IPS-18c (cell line): ENCODE measurements around the gene MYLK2.

Experiments
- H3K4me3 ChIP-seq: 2 replicates; pipeline ENCODE4 v1.7.0; 2013; ENCODE audit warnings: low read depth, mild to moderate bottlenecking, low read length, moderate library complexity; ENCODE audit not compliant: insufficient read depth
- H3K9me3 ChIP-seq: one replicate; pipeline ENCODE4 v1.6.1; 2013; ENCODE audit warnings: mild to moderate bottlenecking, low read length, moderate library complexity; ENCODE audit not compliant: control insufficient read depth, insufficient read depth

MYLK2 gene

DNA sequence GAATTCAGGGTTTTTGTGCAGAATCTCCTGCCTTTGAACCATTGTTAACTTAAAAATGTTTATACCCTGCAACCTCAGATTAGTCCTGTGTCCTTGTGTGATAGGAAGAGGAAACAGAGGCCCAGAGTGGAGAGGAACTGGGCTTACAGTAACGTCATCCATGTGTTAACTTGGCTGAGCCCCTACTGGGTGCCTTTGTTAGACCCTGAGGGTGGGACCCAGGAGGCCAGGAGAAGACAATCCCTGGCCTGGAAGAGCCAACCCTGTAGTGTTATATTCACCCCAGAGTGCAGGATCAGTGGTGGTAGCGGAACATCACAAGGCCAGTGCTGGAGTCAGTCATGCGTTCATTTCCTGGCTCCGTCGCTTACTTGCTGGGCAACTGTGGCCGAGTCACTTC lies 10.6 kb downstream of the MYLK2 start:
- H3K9me3 ChIP-seq = no peaks in the 10 kb centered on the region
- no peak overlapping the region for H3K4me3 ChIP-seq

GRCh38 chr20:31830406-31830981 lies 11.3 kb downstream of the MYLK2 start:
- Histone ChIP-seq H3K9me3 (no peaks in the 10 kb centered on the region), H3K4me3 (no peak overlapping the region)

GRCh38 chr20:31831211-31831610 lies 12.1 kb downstream of the MYLK2 start:
- Histone ChIP-seq H3K4me3 (no peak overlapping the region), H3K9me3 (peaks cover 2% of the 10 kb centered on the region)

DNA sequence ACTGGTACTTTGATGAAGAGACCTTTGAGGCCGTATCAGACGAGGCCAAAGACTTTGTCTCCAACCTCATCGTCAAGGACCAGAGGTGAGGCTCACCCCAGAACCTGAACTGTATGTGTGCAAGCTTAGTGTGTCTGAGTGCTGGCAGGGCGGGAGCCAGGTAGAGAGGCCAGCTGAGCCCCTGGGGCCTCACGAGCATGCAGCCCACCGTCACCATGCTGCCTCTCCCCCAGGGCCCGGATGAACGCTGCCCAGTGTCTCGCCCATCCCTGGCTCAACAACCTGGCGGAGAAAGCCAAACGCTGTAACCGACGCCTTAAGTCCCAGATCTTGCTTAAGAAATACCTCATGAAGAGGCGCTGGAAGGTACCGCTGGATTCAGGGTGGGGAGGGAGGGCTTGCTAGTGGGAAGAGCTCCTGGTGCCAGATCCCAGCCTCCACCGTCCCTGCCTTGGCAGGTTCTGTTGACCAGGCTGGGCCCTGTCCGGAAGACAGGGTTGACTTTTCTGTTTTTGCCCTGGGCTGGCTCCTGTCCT lies 12.7 kb downstream of the MYLK2 start:
- Histone ChIP-seq H3K4me3 (no peak overlapping the region), H3K9me3 (peaks cover 2% of the 10 kb centered on the region)

DNA sequence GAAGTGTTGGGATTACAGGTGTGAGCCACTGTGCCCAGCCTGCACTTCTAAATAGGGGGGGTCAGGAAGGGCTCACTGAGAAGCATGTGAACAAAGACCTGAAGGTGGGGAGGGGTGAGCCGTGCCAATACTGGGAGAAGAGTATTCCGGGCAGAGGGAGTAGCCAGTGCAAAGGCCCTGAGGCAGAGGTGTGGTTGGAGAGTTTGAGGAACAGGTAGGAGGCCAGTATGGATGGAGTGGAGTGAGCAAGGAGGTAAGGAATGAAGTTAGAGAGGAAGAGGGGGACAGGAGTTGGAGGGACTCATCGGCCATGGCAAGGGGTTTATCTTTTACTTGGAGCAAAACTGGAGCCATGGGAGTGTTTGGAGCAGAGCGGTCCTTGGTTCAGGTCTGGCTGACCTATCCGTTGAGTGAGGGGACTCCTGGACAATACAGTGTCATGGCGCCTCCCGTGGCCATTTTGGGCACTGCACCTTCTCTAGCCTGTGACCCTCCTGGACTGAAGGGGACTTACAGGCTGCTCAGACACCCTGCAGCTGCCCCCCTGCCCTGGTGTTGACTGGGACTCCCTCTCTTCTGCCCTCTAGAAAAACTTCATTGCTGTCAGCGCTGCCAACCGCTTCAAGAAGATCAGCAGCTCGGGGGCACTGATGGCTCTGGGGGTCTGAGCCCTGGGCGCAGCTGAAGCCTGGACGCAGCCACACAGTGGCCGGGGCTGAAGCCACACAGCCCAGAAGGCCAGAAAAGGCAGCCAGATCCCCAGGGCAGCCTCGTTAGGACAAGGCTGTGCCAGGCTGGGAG lies 14.2 kb downstream of the MYLK2 start:
- Histone ChIP-seq H3K4me3 (no peak overlapping the region), H3K9me3 (peaks cover 2% of the 10 kb centered on the region)

DNA sequence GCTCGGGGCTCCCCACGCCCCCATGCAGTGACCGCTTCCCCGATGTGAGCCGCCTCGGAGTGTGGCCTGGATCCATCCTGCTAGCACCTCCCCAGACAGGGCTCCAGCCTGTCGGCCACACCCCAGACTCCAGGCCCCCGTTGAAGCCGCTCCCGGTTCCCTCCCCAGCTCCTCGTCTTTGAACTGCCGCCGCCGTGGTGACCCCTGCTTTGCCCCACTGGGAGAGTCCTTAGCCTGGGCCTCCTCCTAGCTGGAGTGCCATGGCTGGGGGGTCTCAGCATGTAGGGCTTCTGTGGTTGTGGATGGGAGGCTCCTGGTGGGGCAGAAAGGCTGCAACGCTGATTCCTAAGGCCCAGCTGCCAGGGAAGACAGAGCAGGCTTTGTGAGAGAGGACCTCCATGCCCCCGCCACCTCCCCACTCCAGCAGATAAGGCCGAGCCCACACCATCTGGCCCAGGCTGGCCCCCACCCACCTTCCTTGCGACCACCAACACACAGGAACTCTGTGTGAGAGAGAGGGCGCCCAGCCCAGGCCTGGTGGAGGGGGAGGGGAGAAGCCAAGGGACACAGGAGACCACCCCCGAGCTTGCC lies 14.9 kb downstream of the MYLK2 start:
- Histone ChIP-seq H3K9me3 (peaks cover 2% of the 10 kb centered on the region), H3K4me3 (no peak overlapping the region)

DNA sequence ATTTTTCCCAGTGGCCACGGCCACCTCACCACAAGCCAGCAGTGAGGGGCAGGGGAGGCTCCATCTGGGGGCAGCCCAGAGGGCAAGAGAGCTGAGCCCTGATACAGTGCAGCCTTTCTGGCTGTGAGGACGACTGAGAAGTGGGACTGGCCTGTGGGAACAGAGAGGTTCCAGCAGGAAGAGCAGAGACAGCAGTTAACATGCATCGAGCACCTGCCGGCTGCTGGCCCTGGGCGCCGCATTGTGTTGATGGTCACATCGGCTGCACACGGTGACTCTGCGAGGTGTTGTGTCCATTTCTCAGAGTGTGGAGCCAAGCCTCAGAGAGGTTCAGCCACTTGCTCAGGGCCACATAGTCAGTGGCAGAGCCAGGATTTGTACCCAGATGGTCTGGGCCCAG lies 16.4 kb downstream of the MYLK2 start:
- Histone ChIP-seq H3K9me3 (peaks cover 2% of the 10 kb centered on the region), H3K4me3 (no peak overlapping the region)

DNA sequence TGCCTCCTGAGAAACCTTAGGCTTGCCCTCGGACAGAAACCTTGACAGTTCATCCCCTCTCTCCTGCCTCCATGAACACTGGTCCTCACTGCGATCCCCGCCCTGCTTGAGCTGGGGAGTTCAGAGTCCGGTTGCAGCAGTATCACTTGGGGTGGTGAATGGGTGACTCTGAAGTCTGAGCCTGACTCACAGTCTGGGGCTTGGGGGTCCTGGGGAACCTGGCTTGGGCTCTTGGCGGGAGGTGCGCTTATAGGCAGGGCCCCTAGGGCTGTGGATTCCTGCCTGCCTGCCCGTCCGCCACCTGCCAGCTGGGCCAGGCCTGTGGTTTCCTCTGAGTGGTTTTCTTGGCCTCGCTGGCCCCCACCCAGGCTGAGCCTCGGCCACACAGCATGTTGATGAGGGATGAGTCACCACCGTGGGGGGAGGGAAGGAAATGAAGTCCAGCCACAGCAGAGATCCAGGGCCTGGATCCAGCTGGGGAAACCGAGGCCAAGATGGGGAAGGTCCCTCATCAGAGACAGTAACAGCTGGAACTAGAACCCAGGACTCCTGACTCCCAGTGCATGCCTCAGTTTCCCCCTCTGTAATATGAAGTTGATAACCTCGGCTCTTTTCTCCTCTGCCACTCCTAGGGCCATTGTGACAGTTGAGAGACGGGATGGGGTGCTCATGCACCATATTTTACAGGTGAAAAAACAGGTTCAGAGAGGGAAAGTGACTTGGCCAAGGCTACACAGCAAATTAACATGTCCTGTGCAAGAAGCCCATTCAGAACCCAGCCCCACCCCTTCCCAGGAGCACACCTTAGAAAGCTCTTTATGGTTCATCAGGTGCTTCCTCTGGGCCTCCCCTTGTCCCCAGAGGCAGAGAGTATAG lies 17.1 kb downstream of the MYLK2 start:
- Histone ChIP-seq H3K9me3 (peaks cover 2% of the 10 kb centered on the region), H3K4me3 (no peak overlapping the region)

DNA sequence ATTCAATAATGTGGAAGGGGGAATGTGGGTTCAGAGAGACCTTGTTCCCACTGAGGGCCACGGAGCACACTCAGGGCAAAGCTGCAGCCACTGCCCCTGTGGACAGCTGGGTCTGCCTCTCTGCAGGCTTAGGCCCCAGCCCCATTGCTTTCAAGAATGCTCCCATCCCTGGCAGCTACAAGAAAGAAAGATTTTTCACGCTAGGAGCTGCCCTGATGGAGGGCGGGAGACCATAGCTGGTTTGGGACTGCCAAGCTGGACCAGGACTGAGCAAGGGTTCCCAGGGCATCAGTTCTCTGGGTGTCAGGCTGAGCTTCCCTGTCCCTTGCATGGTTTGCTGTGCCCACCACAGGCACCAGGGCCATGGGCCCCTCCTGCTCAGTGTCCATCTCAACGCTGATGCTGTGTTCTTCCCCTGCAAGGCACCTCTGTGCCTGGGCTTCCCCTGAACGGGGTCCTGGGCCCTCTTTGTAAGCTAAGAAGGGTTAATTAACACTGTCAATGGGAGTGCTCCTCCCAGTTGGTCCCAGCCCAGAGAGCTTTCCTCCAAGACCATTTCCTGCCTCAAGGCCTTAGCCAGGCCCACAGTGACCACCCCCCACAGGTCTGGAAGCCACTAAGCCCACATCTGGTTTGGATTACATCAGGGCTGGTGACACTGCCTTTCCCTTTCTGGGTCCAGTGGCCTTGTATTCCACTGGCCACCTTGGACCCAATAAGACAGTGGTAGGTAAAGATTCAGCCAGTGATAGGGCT lies 17.9 kb downstream of the MYLK2 start:
- H3K4me3 ChIP-seq = no peak overlapping the region
- peaks cover 2% of the 10 kb centered on the region for H3K9me3 ChIP-seq

DNA sequence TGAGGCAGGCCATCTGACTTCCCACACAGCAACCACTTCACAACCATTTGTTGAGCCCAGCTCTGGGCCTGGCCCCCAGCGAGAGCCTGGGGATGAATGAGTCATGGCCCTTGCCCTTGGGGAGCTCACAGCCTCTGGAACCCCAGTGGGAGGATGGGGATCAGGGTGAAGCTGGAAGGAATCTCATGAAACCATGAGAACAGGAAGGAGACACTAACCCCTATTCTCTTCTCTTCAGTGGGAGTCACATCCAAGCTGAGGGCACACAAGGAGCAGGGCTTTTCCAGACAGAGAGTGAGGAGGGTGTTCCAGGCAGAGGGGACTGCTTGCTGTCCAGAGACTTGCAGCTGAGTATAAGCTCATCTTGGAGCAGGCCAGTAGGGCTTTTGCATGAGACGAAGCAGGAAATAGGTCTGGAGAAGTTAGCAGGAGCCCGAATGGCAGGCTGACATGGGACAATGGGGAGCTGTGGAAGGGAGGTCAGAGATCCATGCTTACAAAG lies 18.8 kb downstream of the MYLK2 start:
- H3K4me3 ChIP-seq = no peak overlapping the region
- H3K9me3 ChIP-seq = peaks cover 2% of the 10 kb centered on the region

DNA sequence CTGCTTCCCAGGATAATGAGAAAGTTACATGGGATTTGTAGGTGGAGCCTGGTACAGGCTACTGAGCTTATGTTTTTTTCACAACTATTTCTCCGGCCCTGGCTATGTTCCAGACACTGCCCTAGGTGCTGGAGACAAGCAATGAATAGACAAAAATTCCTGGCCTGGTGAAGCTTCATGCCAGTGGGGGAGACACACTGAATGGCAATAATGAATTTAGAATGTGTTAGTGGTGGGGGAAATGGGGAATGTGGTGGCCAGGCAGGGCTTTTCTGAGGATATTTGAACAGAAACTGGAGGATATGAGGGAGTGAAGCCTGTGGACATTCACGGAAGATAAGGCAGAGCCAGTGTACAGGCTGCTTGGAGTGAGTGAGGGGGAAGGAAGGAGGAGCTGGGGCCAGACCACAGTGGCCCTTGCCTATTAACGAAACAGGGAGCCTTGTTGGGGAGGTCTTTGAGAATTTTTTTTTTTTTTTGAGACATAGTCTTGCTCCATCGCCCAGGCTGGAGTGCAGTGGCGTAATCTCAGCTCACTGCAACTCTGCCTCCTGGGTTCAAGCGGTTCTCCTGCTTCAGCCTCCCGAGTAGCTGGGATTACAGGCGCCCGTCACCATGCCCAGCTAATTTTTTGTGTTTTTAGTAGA lies 19.6 kb downstream of the MYLK2 start:
- H3K4me3 ChIP-seq = no peak overlapping the region
- peaks cover 2% of the 10 kb centered on the region for H3K9me3 ChIP-seq

- Histone ChIP-seq H3K4me3 (no peak overlapping the region), H3K9me3 (peaks cover 2% of the 10 kb centered on the region)
These were observed 20.8 kb downstream of the MYLK2 start for GRCh38 chr20:31839782-31840487.

- Histone ChIP-seq H3K9me3 (no peaks in the 10 kb centered on the region), H3K4me3 (no peak overlapping the region)
These were observed 22.0 kb downstream of the MYLK2 start for GRCh38 chr20:31840906-31841816.

DNA sequence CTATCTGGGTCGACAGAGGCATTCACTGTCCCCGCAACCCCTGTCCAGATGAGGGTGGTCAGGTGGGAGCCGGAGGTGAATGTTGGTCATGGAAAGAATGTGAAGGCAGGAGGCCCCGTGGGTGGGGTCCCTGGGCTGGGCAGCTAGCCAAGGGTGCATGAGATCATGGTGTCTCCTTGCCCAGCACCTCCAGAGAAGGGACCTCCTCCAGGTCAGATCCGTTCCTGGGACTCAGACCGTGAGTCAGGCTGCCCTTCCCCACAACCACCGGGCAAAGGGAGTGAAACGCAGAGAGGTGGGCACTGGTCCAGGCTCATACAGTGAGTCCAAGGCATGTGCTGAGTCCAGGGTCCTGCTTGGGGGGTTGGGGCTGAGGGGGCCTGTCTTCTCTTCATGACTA lies 22.8 kb downstream of the MYLK2 start:
- Histone ChIP-seq H3K9me3 (no peaks in the 10 kb centered on the region), H3K4me3 (no peak overlapping the region)
